ENCODE data around the gene TASL. TPM values are rescaled to one million over a fixed set of nuclear protein-coding genes. Genes with fewer than 3 reads are reported as not detected.
"Not testable (repeated sequence)": the region's sequence is repeated elsewhere in the genome, so short reads cannot be mapped to it uniquely, and the experiment has no call there.

The TASL gene
- total RNA-seq, 1 donor from 2014 or later, result not detected

DNA sequence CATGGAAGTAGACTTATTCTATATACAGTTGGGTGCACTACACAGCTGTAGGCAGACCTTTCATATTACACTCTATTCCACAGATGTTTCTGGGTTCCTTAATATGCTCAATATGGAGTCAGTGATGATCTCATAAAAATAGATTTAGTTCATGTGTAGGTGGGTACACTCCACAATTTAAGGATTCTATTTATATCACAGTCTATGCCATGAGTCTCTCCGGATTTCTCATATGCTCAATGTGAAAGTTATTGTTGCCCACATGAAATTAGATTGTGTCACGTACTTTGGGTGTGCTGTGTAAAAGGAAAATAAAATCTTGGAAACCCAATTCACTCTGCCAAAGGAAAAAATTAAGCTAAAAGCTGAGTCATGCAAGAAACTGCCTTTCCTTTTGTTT, 32.5 kb upstream of the TASL start:
- Histone ChIP-seq H3F3A (ENCODE audit: low read depth) (no peaks in the 10 kb centered on the region), H2AFZ (replicated peaks) (no peak overlapping the region), H3K4me3 (no peak overlapping the region), H4K20me1 (ENCODE audit: low read depth) (no peaks in the 10 kb centered on the region), H3K27me3 (no peaks in the 10 kb centered on the region), H3K9me3 (ENCODE audit: low read depth) (no peaks in the 10 kb centered on the region), H3K27ac (no peak overlapping the region), H3K4me2 (no peak overlapping the region), H3K79me2 (ENCODE audit: low read depth) (no peaks in the 10 kb centered on the region), H3K9ac (no peak overlapping the region), H3K4me1 (no peaks in the 10 kb centered on the region), H3K36me3 (no peaks in the 10 kb centered on the region)
- no peaks in the 10 kb centered on the region for H3K36me3 Mint-ChIP-seq
- H3K27me3 Mint-ChIP-seq (ENCODE audit: insufficient read depth, low read depth), result no peaks in the 10 kb centered on the region
- H3K4me1 Mint-ChIP-seq, result no peaks in the 10 kb centered on the region
- no peak for DNase-seq (ENCODE audit: low spot score)
- no peak overlapping the region for H3K4me3 Mint-ChIP-seq
- TF ChIP-seq EZH2phosphoT487 (IDR thresholded peaks at IDR 0.05) (no peak), EZH2 (IDR thresholded peaks at IDR 0.05) (no peak)
- TF ChIP-seq, protein P1, sequence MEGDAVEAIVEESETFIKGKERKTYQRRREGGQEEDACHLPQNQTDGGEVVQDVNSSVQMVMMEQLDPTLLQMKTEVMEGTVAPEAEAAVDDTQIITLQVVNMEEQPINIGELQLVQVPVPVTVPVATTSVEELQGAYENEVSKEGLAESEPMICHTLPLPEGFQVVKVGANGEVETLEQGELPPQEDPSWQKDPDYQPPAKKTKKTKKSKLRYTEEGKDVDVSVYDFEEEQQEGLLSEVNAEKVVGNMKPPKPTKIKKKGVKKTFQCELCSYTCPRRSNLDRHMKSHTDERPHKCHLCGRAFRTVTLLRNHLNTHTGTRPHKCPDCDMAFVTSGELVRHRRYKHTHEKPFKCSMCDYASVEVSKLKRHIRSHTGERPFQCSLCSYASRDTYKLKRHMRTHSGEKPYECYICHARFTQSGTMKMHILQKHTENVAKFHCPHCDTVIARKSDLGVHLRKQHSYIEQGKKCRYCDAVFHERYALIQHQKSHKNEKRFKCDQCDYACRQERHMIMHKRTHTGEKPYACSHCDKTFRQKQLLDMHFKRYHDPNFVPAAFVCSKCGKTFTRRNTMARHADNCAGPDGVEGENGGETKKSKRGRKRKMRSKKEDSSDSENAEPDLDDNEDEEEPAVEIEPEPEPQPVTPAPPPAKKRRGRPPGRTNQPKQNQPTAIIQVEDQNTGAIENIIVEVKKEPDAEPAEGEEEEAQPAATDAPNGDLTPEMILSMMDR (IDR thresholded peaks at IDR 0.05), result no peak
- no peak overlapping the region for H3K27ac Mint-ChIP-seq
- no peaks in the 10 kb centered on the region for H3K9me3 Mint-ChIP-seq

DNA sequence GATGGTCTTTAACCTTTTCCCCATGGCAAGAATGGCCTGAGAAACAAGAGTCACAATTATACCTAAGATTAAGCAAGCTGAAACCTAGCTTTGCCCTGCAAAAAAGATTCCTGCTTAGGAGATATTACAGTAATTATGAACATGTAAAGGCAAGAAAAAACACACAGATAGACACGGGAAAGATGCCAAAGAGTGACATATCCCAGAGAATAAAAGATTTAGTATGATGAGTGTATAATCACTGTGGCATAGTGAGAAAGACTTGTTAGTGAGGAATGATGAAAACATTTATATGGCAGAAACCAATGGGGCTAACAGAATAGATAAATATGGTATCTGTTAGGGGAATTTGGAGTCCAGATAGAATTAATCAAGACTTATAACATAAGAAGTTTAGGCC, 29.6 kb upstream of the TASL start:
- H3K36me3 ChIP-seq, result no peaks in the 10 kb centered on the region
- no peak for TF ChIP-seq EZH2 (IDR thresholded peaks at IDR 0.05)
- TF ChIP-seq, protein P1 (IDR thresholded peaks at IDR 0.05), result no peak
- no peak for TF ChIP-seq EZH2phosphoT487 (IDR thresholded peaks at IDR 0.05)
- H3K4me3 Mint-ChIP-seq, result no peak overlapping the region
- H3K9me3 ChIP-seq (ENCODE audit: low read depth), result no peaks in the 10 kb centered on the region
- no peaks in the 10 kb centered on the region for H3K36me3 Mint-ChIP-seq
- H3K27me3 Mint-ChIP-seq (ENCODE audit: insufficient read depth, low read depth), result no peaks in the 10 kb centered on the region
- DNase-seq (ENCODE audit: low spot score), result no peak
- H3K27ac ChIP-seq, result no peak overlapping the region
- no peaks in the 10 kb centered on the region for H4K20me1 ChIP-seq (ENCODE audit: low read depth)
- no peak overlapping the region for H3K4me2 ChIP-seq
- H2AFZ ChIP-seq (replicated peaks), result no peak overlapping the region
- no peaks in the 10 kb centered on the region for H3K79me2 ChIP-seq (ENCODE audit: low read depth)
- H3K27me3 ChIP-seq, result no peaks in the 10 kb centered on the region
- H3K4me1 Mint-ChIP-seq, result no peaks in the 10 kb centered on the region
- H3F3A ChIP-seq (ENCODE audit: low read depth), result no peaks in the 10 kb centered on the region
- no peak overlapping the region for H3K4me3 ChIP-seq
- H3K9ac ChIP-seq, result no peak overlapping the region
- H3K9me3 Mint-ChIP-seq, result peaks cover 6% of the 10 kb centered on the region
- H3K27ac Mint-ChIP-seq, result no peak overlapping the region
- no peaks in the 10 kb centered on the region for H3K4me1 ChIP-seq

DNA sequence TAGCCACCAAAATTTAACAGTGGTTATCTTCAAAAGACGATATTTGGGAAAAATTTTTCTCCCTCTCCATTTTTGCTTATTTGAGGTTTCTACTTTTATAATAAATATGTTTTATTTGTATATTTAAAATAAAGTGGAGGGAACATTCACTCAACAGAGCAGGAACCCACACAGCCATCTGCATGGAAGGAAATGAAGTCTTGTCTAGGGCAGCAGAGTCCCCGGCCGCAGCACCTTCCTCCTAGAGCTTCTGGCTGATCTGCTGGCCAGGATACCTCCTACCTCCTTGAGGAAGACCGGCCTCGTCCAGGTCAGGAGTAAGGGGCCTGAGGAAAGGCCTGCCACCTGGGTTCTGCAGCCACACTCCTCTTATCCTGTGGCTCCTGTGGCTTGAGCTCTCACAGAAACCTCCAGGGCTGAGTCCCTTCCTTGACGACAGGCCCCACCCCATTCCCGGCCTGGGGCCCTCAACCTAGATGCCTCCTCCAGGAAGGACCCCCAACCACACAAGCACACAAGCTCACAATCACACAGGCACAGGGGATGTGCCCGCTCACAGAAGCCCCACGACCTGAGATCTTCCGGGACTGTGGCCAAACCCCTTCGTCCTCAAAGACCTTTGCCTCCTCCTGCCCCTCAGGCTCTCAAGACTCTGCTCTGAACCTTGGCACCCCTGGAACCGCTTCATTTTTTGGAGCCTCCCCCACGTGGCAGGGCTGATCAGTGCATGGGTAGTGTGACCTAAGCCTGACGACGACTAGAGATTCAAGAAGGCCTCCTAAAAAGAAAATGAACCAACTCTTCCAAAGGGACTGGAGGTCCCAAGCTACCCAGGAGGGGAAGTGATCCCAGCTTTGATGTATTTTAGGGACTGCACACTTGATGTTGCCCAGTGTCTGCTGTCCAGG, 23.0 kb upstream of the TASL start:
- H3K27me3 ChIP-seq; H3K4me1 ChIP-seq; H3K4me3 ChIP-seq; H3K4me1 Mint-ChIP-seq; H3F3A ChIP-seq (ENCODE audit: low read depth); H4K20me1 ChIP-seq (ENCODE audit: low read depth); H3K9me3 ChIP-seq (ENCODE audit: low read depth); H3K27ac ChIP-seq; H3K4me3 Mint-ChIP-seq; DNase-seq (ENCODE audit: low spot score); H3K4me2 ChIP-seq; H3K36me3 Mint-ChIP-seq; H3K79me2 ChIP-seq (ENCODE audit: low read depth); H3K9ac ChIP-seq; H3K27ac Mint-ChIP-seq; H3K36me3 ChIP-seq; H2AFZ ChIP-seq (replicated peaks); H3K27me3 Mint-ChIP-seq (ENCODE audit: insufficient read depth, low read depth): not testable (repeated sequence)
- H3K9me3 Mint-ChIP-seq, result peaks cover 12% of the 10 kb centered on the region
